Coronary artery (tissue), 2 donors: ENCODE data around the gene SPSB1.
A peak's percentile ranks its signal among the peaks of the same experiment; 100 is the strongest.

Experiments used
- DNase-seq: peaks from one replicate; pipeline ENCODE4 v3.0.0-alpha.2; 2017; ENCODE audit warnings: low spot score
- H3K27ac ChIP-seq, 2 donors: fragments of 200-600 bp; sonication (generic); one replicate each; pipeline ENCODE4 v1.5.1; 2016 to 2019
- H3K4me3 ChIP-seq: fragments of 200-600 bp; sonication (generic); 2 replicates; pipeline ENCODE4 v1.5.1; 2016; ENCODE audit warnings: mild to moderate bottlenecking, moderate library complexity
- TF ChIP-seq, protein P1 (sequence below): fragments of 200-600 bp; sonication (generic); IDR thresholded peaks from one replicate; pipeline ENCODE4 v1.5.1; 2019; ENCODE audit warnings: antibody characterized with exemption

Gene SPSB1

GRCh38 chr1:9300573-9300972, 7.9 kb downstream of the SPSB1 start:
- Histone ChIP-seq H3K4me3 (peak overlapping the region; percentile 26), H3K27ac (peak overlapping the region in 1 of 2 donors; percentile 84)
- TF ChIP-seq, protein P1, sequence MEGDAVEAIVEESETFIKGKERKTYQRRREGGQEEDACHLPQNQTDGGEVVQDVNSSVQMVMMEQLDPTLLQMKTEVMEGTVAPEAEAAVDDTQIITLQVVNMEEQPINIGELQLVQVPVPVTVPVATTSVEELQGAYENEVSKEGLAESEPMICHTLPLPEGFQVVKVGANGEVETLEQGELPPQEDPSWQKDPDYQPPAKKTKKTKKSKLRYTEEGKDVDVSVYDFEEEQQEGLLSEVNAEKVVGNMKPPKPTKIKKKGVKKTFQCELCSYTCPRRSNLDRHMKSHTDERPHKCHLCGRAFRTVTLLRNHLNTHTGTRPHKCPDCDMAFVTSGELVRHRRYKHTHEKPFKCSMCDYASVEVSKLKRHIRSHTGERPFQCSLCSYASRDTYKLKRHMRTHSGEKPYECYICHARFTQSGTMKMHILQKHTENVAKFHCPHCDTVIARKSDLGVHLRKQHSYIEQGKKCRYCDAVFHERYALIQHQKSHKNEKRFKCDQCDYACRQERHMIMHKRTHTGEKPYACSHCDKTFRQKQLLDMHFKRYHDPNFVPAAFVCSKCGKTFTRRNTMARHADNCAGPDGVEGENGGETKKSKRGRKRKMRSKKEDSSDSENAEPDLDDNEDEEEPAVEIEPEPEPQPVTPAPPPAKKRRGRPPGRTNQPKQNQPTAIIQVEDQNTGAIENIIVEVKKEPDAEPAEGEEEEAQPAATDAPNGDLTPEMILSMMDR = no peak
- DNase-seq = no peak

- no peak for DNase-seq
- peak overlapping the region; percentile 65 to 84 for H3K27ac ChIP-seq
- H3K4me3 ChIP-seq = peak overlapping the region; percentile 35
- TF ChIP-seq, protein P1 = no peak
These were observed 10.2 kb downstream of the SPSB1 start for GRCh38 chr1:9302745-9303524.

DNA sequence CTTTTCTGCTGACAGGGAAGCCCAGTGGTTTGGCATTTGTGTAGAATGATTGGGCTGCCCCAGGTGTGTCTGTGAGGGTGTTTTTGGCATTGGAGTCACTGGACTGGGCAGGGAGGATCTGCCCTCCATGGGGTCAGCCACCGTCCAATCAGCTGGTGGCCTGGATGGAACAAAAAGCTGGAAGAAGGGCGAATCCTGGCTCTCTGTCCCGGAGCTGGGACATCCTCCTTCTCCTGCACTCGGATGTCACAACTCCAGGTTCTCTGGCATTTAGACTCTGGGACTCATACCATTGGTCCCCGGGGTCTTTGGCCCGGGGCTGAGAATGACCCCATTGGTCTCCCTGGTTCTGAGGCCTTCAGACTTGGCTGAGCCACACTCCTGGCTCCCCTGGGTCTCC, 11.2 kb downstream of the SPSB1 start:
- TF ChIP-seq, protein P1 = no peak
- peak overlapping the region; percentile 35 for H3K4me3 ChIP-seq
- H3K27ac ChIP-seq = peak overlapping the region; percentile 65 to 84
- no peak for DNase-seq

- peak overlapping the region in 1 of 2 donors; percentile 20 for H3K27ac ChIP-seq
- no peak for DNase-seq
- TF ChIP-seq, protein P1 = no peak
- no peak overlapping the region for H3K4me3 ChIP-seq
These were observed 12.5 kb downstream of the SPSB1 start for GRCh38 chr1:9305216-9305615.

DNA sequence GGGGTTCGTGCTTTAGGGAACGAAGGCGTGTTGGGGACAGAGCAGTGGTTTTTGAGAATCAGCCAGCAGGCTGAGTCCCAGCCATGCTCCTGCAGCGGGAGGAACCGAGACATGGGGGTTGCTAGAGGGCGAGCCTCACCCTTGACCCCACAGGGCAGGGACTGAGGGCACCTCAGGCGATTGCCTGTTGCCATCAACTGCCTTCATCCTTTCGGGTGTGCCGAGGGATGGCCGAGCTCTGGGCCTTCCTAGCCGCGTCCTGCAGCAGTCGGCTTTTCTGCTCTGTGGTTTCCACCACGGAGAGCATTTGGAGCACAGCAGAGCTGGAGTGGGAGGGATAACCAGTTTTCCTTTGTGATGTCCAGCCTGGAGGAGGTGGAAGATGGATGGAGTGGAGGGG, 13.3 kb downstream of the SPSB1 start:
- Histone ChIP-seq H3K4me3 (peak overlapping the region; percentile 1), H3K27ac (peak overlapping the region in 1 of 2 donors; percentile 20)
- TF ChIP-seq, protein P1 = no peak
- no peak for DNase-seq

DNA sequence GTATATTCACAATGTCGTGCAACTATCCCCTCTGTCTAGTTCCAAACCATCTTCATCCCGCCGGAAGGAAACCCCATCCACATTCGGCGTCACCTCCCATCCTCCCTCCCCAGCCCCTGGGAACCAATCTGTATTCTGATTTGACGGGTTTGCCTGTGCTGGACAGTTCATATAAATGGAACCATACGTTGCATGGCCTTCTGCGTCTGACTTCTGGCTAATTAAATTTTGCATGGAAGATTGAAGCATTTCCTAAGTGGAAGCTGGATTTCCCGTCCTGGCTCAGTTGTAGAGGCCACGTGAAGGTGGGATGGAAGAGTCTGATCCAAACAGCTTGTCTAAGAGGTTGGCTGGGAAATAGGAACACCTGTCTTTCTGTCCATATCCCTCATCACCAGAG, 14.6 kb downstream of the SPSB1 start:
- Histone ChIP-seq H3K4me3 (no peak overlapping the region), H3K27ac (peak overlapping the region in 1 of 2 donors; percentile 34)
- no peak for DNase-seq
- TF ChIP-seq, protein P1 = no peak

GRCh38 chr1:9308236-9308785, 15.6 kb downstream of the SPSB1 start:
- no peak overlapping the region for H3K4me3 ChIP-seq
- DNase-seq = no peak
- peak overlapping the region; percentile 34 to 37 for H3K27ac ChIP-seq
- TF ChIP-seq, protein P1 = no peak
